Esophagus squamous epithelium (tissue), 4 donors: Measurements from ENCODE around the gene TAF6.

Source experiments
- CTCF ChIP-seq, 6 experiments: fragments of 450-650 bp in 4 of 6; fragments of 200-600 bp in 2 of 6; sonication (generic) in 2 of 6; IDR thresholded peaks; one replicate each; pipeline ENCODE4 v1.5.1; 2016 to 2019; ENCODE audit warnings: antibody characterized with exemption in 6 of 6, mild to moderate bottlenecking in 4 of 6, moderate library complexity in 4 of 6
- POLR2A ChIP-seq, 4 donors: fragments of 450-650 bp; IDR thresholded peaks; one replicate each; pipeline ENCODE4 v1.6.1; 2017; ENCODE audit warnings: antibody characterized with exemption in 4 of 4, mild to moderate bottlenecking in 4 of 4, moderate library complexity in 3 of 4

- TF ChIP-seq CTCF (IDR thresholded peaks at IDR 0.05) (no peak), POLR2A (IDR thresholded peaks at IDR 0.05) (no peak)
Observed at GRCh38 chr7:100079024-100079560, 40.1 kb downstream of the TAF6 start.
